ENCODE measurements around the gene SPRYD4. TPM values are rescaled to one million over a fixed set of nuclear protein-coding genes. Genes with fewer than 3 reads are reported as not detected.
"Not testable (repeated sequence)": the region's sequence is repeated elsewhere in the genome, so short reads cannot be mapped to it uniquely, and the experiment has no call there.

SPRYD4 gene
- 1.1 TPM for polyA plus RNA-seq (2013, experiment 1 of 2; ENCODE audit: insufficient read length)
- polyA plus RNA-seq (2013, experiment 2 of 2; ENCODE audit: insufficient read length) = 1.1 TPM

DNA sequence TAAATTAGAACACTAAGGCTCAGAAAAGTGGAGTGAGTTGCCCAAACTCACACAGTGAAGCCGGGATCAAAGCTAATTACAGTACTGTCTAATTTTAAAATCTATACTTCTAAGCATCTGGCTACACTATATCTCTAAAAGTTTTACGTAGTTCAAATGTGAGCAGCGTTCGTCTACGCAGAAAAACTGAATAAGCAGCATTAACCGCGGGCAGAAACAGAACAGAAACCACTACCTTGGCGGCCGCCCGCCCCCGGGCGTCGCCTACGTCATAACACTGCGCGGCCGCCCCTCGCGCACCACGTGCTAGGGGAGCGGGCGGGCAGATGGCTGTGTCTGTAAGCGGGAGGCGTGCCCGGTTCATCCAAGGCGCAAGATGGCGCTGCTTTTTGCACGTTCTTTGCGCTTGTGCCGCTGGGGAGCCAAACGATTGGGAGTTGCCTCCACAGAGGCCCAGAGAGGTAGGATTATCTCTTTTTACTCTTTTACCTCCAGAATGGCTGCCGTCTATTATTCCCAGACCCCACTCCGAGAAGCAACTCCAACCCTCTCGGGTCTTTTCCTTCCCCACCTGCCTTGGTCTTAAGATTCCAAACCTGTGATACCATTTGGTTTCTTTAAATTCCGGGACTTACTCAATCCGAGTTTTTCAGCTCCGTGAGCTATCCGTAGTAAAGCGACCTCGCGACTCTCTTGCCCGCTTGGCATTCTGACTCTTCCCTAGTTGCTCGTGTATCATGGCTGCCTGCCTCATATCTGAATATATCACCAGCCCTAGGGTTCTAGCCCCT, at the start of gene SPRYD4:
Gene SPRYD4 (plus strand): TSS at position 363 of the 791 bp plus-strand sequence. CDS start 14 bp downstream, at position 377.
- peak; percentile 94 for DNase-seq

DNA sequence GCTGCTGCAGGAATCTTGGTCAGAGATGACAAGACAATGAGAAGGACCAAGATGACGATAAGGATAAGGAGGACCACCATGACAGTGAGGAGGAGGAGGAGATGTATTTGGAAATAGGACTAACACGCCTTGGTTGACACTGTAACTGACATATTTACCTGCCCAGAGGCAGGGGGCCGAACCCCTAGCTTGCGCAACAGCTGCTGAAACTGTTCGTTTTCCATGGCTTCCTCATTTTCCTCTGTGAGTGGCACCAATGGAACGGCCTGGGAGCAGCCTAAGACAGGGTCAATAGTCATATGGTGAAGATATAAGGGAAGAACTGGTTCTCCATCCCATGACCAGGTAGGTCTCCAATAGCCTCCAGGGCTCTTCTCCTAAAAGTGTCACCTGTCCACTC, 48.0 kb upstream of the SPRYD4 start:
- no peak for DNase-seq

DNA sequence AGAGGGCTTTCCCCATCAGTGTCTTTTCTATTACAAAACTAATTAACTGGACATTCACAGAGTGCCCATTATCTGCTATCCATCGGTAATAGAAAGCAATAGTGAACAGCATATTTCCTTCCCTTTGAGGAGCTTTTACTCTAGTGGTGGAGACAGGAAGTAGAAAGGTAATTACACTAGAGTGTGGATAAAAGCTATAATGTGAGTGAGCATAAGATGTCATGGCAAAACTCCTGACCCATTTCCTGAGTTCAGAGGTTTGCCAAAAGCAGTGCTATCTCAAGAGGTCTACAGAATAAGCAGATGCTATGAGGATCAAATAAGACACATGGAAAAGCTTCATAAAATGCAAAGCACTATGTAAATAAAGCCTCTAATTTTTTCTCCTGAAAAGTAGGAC, 43.2 kb upstream of the SPRYD4 start:
- no peak for DNase-seq

DNA sequence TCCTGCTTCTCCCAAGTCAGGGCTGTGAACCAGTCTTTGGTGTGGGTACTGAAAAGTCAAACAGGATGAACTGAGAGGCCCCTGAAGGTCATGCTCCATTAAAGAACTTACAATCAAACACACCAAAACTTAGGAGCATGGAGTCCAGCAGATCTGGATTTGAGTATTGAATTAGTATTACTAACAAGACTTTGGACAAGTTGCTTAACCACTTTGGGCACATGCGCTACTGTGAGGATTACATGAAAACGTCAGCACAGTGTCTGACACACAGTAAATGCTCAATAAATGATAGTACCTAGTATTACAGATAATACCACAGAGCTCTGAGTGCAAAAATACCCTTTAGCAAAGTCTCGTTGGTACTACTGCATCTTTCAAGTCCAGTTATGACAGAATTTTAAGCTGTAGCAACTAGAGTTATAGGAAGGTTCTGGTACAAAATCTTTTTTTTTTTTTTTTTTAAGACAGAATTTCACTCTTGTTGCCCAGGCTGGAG, 42.4 kb upstream of the SPRYD4 start:
- DNase-seq = no peak

DNA sequence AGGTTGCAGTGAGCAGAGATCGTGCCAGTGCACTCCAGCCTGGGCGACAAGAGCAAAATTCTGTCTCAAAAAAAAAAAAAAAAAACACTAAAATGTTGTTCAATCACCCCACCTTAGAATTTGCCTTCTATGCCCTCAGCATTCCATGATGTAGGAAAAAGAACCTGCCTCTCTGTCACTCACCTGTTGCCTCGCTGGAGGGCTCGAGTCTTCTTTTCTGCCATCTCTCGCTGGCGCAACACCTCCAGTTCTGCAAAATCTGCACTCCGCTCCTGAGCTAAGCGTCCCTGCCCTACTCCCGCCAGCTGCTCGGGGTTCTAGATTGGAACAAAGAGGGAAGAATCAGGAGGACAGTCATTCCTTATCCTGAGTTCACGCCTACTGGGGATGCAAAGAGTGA, 37.1 kb upstream of the SPRYD4 start:
- DNase-seq = no peak

DNA sequence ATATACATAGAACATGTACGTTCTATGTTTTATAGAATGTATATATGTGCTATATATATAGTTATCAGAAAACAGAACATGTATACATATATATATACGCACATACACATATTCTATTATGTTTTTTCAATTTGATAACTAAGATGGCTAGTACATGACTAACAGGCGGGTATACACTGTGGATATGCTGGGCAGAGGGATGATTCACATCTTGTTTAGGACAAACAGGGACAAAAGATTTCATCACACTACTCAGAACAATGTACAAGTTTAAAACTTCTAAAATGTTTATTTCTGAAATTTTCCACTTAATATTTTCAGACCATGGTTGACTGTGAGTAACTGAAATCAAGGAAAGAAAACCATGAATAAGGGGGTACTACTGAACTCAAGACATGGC, 36.5 kb upstream of the SPRYD4 start:
- DNase-seq = no peak

DNA sequence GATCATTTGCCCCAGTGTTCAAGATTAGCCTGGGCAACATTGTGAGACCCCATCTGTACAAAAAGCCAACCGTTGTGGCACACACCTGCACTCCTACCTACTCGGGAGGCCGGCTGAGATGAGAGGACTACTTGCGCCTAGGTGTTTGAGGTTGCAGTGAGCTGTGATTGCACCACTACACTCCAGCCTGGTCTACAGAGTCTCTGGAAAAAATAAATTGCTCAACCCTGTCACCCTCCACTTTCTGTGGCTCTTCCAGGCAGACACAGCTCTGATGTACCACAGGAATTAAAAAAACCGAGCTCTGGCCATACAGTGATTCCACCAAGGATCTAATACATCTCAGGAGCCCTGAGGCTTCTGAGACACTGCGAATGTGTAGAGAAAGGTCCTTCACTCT, 33.5 kb upstream of the SPRYD4 start:
- no peak for DNase-seq

DNA sequence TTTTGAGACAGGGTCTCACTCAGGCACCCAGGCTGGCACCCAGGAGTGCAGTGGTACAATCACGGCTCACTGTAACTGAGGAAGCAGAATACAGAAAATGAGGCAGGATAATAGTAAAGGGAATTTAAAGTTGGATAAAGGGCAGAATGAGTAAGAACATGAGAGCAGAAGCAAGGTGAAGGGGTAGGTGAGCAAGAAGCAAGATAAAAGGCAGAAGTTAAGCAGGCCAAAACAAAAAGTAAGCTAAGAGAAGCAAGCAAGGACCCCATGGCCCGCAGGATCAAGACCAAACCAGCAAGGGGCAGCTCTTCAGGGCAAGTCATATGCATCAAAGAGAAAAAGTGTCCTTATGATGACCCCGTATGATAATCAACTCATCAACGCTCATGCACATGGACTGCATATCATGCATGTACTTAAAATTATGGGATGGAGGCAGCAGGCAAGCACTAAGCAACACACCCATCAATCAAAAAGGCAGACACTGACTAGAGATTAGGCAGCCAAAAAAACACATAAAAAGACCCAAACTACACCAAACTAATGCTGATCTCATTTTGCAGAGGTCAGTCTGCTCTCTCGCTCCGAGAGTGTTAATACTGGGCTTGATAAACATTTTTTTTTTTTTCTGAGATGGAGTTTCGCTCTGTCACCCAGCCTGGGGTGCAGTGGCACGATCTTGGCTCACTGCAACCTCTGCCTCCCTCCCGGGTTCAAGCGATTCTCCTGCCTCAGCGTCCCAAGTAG, 30.8 kb upstream of the SPRYD4 start:
- DNase-seq = no peak

DNA sequence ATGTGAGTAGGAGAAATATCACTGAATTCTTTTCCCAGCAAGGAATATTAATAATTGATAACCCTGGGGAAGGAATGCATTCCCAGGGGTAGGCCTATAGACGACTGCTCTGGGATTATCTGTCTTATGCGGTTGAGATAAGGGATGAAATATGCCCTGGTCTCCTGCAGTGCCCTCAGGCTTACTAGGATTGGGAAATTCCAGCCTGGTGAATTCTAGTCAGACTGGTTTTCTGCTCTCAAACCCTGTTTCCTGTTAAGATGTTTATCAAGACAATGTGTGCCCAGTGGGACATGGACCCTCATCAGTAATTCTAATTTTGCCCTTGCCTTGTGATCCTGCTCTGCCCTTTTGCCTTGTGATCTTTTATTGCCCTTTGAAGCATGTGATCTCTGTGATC, 25.2 kb upstream of the SPRYD4 start:
- not testable (repeated sequence) for DNase-seq

DNA sequence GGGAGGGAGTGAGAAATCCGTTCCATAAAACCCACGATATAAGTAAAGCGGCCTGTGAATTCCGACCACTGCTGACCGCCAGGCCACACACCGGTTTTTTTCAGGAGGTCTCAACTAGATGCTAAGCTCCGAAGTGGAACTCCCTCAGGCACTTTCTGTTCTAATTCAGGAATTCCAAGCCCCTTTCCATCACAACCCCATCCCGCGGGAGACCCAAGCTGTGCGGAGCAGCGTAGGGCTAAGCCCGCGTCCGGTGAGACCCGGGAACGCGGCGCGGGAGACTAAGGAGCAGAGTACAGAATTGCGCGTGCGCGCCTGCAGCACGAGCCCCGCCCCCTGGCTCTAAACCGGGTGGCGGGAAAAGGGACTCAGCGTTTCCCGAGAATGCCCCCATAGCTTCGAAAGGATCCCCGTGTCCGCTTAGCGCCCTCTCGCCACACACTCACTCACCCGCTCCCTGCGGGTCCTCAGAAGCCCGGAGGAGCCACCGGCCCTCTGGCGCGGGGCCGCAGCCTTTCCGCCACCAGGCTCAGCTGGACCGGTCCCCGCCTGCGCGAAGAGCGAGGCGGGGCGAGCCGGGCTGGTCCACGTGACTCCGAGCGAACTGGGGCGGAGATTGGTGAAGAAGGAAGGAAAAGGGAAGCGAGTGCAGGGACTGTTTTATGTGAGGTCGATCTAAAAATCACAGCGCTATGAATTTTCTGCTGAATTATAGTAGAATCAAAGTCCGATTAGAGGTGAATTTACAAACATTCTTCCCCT, 19.3 kb upstream of the SPRYD4 start, which contains the start of gene TIMELESS:
Gene TIMELESS (minus strand): TSS at position 567 of the 762 bp plus-strand sequence. CDS start 15,256 bp downstream, outside the sequence.
- peak; percentile 88 for DNase-seq

DNA sequence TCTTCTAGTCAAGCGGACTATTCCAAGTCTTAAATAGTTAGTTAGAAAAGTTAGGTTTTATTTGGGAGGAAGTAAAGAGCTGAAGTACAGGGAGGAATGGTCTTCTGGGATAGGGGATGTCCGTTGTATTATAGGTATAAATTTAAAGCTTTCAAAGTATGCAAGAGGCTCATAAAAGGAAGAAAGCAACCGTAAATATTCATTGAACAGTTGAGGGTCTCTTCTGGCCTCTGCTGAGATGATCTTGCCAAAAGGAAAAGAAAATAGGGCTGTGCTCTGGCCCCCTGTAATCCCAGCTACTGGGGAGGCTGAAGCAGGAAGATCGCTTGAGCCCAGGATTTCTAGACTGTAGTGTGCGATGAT, 18.8 kb upstream of the SPRYD4 start:
- no peak for DNase-seq

DNA sequence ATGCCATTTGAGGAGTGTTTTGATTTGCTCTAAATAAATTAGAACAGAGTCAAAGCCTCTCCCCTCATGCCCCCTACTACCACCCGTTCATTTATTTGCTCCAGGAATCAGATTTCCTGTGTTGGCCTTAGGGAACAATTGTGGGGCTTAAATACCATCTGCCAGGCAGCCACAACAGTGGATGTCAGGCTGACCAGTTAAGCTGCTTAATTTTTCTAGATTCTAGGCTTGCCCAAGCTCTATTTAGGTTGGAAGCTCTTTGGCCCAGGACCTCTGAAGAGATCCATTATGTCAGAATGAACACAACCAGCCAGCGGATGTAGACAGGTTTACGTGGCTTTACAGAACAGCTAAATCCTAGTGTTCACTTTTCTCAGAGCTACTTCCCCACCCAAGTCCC, 18.1 kb upstream of the SPRYD4 start:
- DNase-seq = no peak

DNA sequence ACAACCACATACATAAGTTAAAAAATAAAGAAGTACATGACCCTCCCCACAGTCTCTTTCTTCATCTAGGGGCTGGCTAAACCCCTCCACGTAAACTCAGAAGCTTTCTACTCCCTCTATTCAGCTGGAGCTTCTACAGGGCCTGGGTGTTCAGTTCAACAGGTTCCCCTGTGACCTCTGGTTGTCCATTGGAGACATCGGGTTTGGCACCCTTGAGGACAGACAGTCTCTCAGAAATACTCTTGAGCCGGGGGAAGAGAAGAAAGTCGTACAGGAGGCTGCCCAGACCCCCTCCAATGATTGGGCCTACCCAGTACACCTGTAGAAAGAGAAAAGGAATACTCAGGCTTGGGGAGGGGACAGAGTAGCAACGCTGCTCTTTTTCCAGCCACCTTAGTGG, 17.2 kb upstream of the SPRYD4 start:
- DNase-seq = no peak

DNA sequence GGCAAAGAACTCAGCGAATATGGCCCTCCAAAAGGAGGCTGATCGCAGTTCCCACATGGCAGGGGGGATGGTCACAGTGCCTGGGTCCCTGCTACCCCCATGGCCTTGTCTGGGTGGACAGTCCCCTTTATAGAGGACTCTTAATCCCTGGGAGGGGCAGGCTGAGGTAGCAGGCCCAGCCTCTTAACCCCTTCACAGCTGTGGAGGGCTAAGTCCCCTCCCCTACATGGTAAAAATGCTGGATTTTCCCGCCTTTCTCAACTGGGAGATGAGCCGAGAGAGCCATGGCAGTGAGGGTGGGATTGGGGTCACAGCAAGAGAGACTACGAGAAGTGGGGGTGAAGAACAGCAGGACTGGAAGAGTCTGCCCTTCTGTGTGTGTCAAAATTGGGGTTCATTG, 13.8 kb upstream of the SPRYD4 start, which contains the start of gene MIP:
Gene MIP (minus strand): TSS at position 101 of the 400 bp plus-strand sequence. CDS start 44 bp downstream, at position 57.
- no peak for DNase-seq

DNA sequence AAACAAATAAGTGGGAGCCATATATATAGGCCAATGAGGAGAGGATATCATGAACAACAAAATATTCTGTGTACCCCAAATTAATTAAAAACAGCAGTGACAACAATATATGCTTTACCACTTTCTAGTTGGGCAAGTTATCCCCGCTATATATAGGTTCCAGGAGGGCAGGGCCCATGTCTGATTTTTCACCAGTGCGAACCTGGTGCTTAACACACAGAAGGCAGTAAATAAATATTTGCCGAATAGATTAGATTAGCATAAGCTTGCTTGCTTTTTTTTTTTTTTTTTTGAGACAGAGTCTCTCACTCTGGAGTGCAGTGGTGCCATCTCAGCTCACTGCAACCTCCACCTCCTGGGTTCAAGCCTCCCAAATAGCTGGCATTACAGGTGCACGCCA, 10.6 kb upstream of the SPRYD4 start:
- no peak for DNase-seq

DNA sequence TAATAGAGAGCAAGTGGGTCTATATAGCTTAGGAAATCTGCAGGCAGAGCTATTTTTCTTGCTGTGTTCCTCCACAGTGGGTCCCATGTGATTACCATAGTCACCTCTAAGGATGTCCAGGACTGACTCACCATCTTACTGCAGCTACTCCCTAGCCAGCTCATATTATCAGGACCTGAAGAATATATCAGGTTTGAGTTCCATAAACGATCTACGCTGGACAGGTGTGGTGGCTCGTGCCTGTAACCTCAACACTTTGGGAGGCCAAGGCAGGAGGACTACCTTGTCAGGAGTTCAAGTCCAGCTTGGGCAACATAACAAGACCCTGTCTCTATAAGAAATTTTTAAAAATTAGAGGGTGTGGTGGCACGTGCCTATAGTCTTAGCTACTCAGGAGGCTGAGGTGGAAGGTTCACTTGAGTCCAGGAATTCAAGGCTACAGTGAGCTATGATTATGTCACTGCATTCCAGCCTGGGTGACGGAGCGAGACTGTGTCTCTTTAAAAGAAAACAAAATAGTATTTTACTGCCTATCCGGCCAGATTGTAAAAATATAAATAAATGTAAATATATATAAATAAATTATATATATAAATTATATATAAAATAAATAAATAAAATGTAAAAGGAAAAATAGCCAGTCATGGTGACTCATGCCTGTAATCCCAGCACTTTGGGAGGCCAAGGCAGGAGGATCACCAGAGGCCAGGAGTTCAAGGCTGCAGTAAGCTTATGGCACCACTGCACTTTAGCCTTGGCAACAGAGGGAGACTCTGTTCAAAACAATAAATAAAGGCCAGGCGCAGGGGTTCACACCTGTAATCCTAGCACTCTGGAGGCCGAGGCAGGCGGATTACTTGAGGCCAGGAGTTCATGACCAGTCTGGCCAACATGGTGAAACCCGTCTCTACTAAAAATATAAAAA, 6.9 kb upstream of the SPRYD4 start:
- no peak for DNase-seq

DNA sequence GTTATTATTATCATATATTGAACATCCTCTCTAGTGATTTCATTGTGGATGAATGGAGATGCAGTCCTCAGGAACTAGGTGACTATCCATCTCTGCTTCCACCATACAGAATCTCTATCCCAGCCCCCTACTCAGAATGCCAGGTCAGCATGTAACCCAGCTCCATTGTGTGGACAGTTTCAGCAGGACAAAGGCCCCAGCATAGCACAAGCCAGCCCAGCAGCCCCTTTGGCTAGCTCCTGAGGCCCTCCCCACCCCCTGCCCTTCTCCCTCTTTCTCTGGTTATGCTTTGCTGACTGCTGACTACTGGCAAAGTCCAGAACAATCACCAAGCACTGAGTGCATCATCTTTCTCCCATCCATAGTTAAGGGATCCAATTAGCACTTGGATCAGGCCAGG, 5.8 kb upstream of the SPRYD4 start:
- DNase-seq = no peak

DNA sequence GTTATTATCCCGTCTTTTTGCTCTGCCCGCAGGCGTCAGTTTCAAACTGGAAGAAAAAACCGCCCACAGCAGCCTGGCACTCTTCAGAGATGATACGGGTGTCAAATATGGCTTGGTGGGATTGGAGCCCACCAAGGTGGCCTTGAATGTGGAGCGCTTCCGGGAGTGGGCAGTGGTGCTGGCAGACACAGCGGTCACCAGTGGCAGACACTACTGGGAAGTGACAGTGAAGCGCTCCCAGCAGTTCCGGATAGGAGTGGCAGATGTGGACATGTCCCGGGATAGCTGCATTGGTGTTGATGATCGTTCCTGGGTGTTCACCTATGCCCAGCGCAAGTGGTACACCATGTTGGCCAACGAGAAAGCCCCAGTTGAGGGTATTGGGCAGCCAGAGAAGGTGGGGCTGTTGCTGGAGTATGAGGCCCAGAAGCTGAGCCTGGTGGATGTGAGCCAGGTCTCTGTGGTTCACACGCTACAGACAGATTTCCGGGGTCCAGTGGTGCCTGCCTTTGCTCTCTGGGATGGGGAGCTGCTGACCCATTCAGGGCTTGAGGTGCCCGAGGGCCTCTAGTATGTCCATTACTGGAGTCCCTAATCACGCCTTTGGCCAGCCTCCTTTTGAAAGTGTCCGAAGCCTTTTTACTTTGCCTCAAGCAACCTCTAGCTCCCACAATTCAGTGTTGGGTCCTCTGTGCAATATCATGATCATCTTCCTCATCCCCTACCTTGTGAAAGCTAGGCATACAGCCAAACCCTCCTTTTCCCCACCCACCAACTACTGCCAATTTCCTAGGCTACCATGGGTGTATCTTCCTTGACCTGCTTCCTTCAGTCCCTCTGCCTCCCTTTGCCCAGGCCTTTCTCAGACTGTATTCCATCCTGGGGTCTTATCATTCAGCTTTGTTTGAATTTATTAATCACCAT, 891 bp downstream of the SPRYD4 start:
- DNase-seq = no peak

DNA sequence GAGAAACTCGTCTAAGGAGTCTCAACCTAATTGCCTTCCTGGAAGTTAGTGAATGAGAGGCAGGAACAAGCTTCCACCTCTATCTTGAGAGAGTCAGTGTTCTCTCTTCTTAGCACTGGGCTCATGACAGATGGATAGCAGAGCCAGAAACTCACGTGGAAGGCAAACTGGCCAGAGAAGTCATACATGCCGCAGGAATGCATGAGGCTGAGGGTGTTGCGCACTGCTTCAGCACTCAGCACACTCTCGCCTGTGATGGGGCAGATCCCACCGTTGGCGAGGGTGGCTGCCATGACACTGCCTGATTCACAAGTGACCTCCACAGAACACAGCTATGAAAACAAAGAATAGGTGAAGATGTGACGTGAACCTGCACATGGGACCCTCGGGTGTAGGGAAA, 6.0 kb downstream of the SPRYD4 start:
- DNase-seq = no peak

DNA sequence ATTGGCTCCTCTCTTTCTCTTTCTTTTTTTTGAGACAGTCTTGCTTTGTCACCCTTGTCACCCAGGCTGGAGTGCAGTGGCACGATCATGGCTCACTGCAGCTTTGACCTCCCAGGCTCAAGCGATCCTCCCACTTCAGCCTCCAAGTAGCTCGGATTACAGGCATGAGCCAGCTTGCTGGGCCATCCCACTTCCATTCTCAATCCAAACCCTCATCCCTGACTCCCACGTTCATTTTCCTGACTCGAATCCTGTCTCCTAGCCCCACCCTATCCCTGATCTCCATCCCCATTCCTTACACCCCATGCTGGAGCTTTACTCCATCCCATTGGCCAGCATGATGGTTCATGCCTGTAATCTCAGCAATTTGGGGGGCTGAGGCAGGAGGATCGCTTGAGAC, 7.8 kb downstream of the SPRYD4 start:
- DNase-seq = no peak

Measured in fibroblast of skin of scalp (primary cell).